Common myeloid progenitor, CD34-positive (primary cell): ENCODE data around the gene TXK.

Source experiments
- CTCF ChIA-PET: fragments of 350-600 bp; sonication (Branson Sonifier 250); formaldehyde crosslinking; loops from one replicate; lab custom pipeline; 2021; ENCODE audit warnings: antibody characterized with exemption; lab: Charles Lee
- POLR2A ChIA-PET: fragments of 350-600 bp; sonication (Branson Sonifier 250); formaldehyde crosslinking; loops from one replicate; lab custom pipeline; 2021; ENCODE audit warnings: antibody characterized with exemption; lab: Charles Lee
- DNase-seq, 3 donors: peaks; one replicate each; pipeline versions ENCODE4 v3.0.0 to v3.0.0-alpha.2; 2013
- H3K27ac ChIP-seq, 2 experiments: 1 replicate in 1 of 2; 2 replicates in 1 of 2; pipeline ENCODE4 v1.7.0; 2013; ENCODE audit warnings: inconsistent platforms in 2 of 2, low read length in 2 of 2, mild to moderate bottlenecking in 2 of 2, low read depth in 1 of 2, moderate library complexity in 1 of 2; ENCODE audit not compliant: severe bottlenecking in 2 of 2, insufficient read depth in 1 of 2, poor library complexity in 1 of 2
- H3K27me3 ChIP-seq, 5 experiments: replicated peaks in 2 of 5; 1 replicate in 3 of 5; 2 replicates in 2 of 5; pipeline versions ENCODE4 v1.6.1 to v1.7.0; 2013; ENCODE audit warnings: low read length in 4 of 5, mild to moderate bottlenecking in 2 of 5, moderate library complexity in 2 of 5, inconsistent platforms in 1 of 5; ENCODE audit not compliant: insufficient read depth in 5 of 5, control insufficient read depth in 4 of 5
- H3K36me3 ChIP-seq, 4 experiments: 1 replicate in 2 of 4; 2 replicates in 2 of 4; pipeline versions ENCODE4 v1.6.1 to v1.7.0; 2013; ENCODE audit warnings: low read length in 3 of 4, control low read depth in 1 of 4, mild to moderate bottlenecking in 1 of 4; ENCODE audit not compliant: control insufficient read depth in 4 of 4, insufficient read depth in 4 of 4
- H3K4me1 ChIP-seq, 4 experiments: 1 replicate in 3 of 4; 2 replicates in 1 of 4; pipeline versions ENCODE4 v1.6.1 to v1.7.1; 2013; ENCODE audit warnings: low read length in 3 of 4, mild to moderate bottlenecking in 3 of 4, control low read depth in 1 of 4, inconsistent platforms in 1 of 4, moderate library complexity in 1 of 4; ENCODE audit not compliant: control insufficient read depth in 4 of 4, insufficient read depth in 4 of 4; ENCODE audit errors: control extremely low read depth in 1 of 4
- H3K4me3 ChIP-seq, 7 experiments: 1 replicate in 4 of 7; 2 replicates in 3 of 7; pipeline versions ENCODE4 v1.5.1 to v1.7.0; 2013; ENCODE audit warnings: mild to moderate bottlenecking in 7 of 7, low read length in 6 of 7, moderate library complexity in 6 of 7, inconsistent platforms in 2 of 7, low read depth in 2 of 7, control low read depth in 1 of 7; ENCODE audit not compliant: insufficient read depth in 4 of 7, control insufficient read depth in 1 of 7; ENCODE audit errors: extremely low read depth in 1 of 7
- H3K9me3 ChIP-seq, 5 experiments: 1 replicate in 4 of 5; 2 replicates in 1 of 5; pipeline versions ENCODE4 v1.6.1 to v1.7.1; 2013; ENCODE audit warnings: low read length in 4 of 5, mild to moderate bottlenecking in 2 of 5, inconsistent platforms in 1 of 5, low read depth in 1 of 5, moderate library complexity in 1 of 5; ENCODE audit not compliant: control insufficient read depth in 4 of 5, insufficient read depth in 2 of 5; ENCODE audit errors: control extremely low read depth in 1 of 5
- WGBS: methylation state at CpG from one replicate; pipeline ENCODE4 v1.1.5; 2013; ENCODE audit not compliant: insufficient coverage; 5-methylcytosine and 5-hydroxymethylcytosine counted together

Gene TXK

DNA sequence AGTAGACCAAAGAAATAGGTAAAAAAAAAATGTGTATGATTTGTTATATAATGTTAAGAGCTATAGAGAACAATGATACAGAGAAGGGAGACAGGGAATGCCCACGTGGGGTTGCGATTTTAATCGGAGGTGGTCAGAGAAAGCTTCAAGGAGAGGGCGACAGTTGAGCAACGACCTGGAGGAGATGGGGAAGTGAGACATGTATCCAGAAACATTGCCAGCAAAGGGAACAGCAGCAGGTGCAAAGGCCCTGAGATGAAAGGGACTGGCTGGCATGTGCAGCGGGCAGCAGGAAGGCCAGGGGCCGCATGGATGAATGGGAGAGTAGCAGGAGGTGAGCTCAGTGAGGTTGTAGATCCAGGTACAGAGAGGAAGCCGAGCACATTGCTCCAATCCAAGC lies 84.6 kb downstream of the TXK start:
- DNase-seq: no peak
- Histone ChIP-seq H3K4me3 (no peak overlapping the region), H3K27me3 (peaks cover 0 to 9% (median 0%) of the 10 kb centered on the region in 5 experiments), H3K27ac (no peak overlapping the region), H3K9me3 (no peaks in the 10 kb centered on the region), H3K36me3 (no peaks in the 10 kb centered on the region), H3K4me1 (peaks cover 13 to 25% (median 19%) of the 10 kb centered on the region in 4 experiments)
- 91% methylated on average over 6 of the region's 8 CpGs for WGBS
- ChIA-PET POLR2A (no interaction called here), CTCF (interaction anchor here (0.7 to 3.2 kb wide), 5 partner anchors 16 to 183 kb away, joined by 3 to 13 read pairs (median 4); no protein-coding TSS in a partner anchor)

DNA sequence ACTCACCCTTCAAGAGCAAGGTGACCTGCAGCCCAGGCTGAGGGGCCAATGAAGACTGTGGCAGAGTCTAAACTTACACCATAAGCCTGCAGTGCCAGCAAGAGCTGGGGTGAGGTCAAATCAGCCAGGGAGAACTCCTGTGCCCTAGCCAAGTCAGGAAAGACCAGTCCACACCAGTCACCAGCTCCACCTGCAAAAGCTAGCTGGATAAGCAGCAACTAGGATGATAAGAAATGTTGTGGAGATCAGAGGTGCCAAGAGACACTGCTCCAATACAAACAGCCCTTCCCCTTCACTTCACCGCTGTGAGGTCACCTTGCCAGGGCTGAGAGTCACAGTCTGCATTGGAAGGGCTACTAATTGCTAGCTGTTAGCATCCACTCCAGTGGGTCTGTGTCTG lies 86.2 kb downstream of the TXK start:
- peaks cover 0 to 15% (median 0%) of the 10 kb centered on the region in 5 experiments for H3K27me3 ChIP-seq
- H3K4me1 ChIP-seq: peaks cover 13 to 25% (median 19%) of the 10 kb centered on the region in 4 experiments
- no peak overlapping the region for H3K27ac ChIP-seq
- no peaks in the 10 kb centered on the region for H3K9me3 ChIP-seq
- peak in 2 of 3 donors; percentile 11 to 19 for DNase-seq
- H3K36me3 ChIP-seq: no peaks in the 10 kb centered on the region
- WGBS: 90% methylated on average over 1 of the region's 1 CpG
- H3K4me3 ChIP-seq: peak overlapping the region in 1 of 7 experiments; percentile 49
- CTCF ChIA-PET: interaction anchor here (0.8 to 2.6 kb wide), 6 partner anchors 12 to 89 kb away, joined by 3 to 11 read pairs (median 4); partner anchors contain the start of genes CNGA1 and NIPAL1
- POLR2A ChIA-PET: no interaction called here

DNA sequence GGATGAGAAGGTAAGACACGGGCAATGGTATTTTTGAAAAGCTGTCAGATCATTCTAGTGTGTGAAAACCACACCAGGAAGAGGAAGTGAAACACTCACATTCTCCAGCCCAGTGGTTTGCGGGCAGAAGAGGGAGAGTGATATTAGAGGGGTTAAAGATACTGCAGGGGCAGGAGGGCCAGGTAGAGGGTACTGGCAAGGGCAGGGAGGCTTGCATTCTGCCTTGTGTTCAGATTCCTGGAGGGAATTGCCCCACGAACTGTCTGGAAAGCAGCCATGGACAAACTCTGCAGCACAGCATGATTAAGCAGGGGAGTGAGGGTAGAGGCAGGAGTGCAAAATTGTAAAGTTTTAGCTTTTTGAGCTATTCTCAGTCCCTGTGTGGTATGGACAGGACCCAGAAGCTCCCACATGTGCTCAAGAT lies 86.6 kb downstream of the TXK start:
- Histone ChIP-seq H3K27me3 (peaks cover 0 to 15% (median 0%) of the 10 kb centered on the region in 5 experiments), H3K36me3 (no peaks in the 10 kb centered on the region), H3K9me3 (no peaks in the 10 kb centered on the region), H3K4me1 (peaks cover 13 to 25% (median 19%) of the 10 kb centered on the region in 4 experiments), H3K27ac (no peak overlapping the region), H3K4me3 (peak overlapping the region in 3 of 7 experiments; percentile 21 to 49 (median 34))
- POLR2A ChIA-PET: interaction anchor here (0.6 kb wide), 1 partner anchor 21 kb away, joined by 3 read pairs; no protein-coding TSS in a partner anchor
- CTCF ChIA-PET: interaction anchor here (0.8 to 2.6 kb wide), 5 partner anchors 11 to 89 kb away, joined by 3 to 11 read pairs (median 4); partner anchors contain the start of genes CNGA1 and NIPAL1
- 0% methylated on average over 3 of the region's 3 CpGs for WGBS
- peak; percentile 70 to 92 (median 89) for DNase-seq

DNA sequence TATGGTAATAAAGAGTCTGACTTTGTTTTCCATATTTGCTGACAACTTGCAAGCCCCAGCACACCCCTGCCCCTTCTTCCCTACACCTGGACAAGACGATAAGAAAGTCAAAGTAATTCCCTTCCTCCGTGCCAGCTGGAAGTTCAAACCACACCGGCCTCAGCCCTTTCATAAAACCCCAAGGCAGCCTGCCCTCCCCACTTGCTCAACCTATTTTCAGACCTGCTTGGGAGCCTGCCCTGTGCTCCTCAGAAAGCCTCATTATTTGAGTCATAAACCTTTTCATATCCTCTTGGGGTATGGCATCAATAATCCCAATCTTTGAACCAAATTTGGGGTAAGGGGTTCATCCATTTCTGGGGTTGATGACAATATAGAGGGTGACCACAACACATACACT lies 88.0 kb downstream of the TXK start:
- Histone ChIP-seq H3K9me3 (no peaks in the 10 kb centered on the region), H3K27me3 (peaks cover 0 to 15% (median 0%) of the 10 kb centered on the region in 5 experiments), H3K27ac (no peak overlapping the region), H3K4me1 (peaks cover 13 to 25% (median 19%) of the 10 kb centered on the region in 4 experiments), H3K4me3 (no peak overlapping the region), H3K36me3 (no peaks in the 10 kb centered on the region)
- CTCF ChIA-PET: interaction anchor here (1.5 to 2.6 kb wide), 2 partner anchors 12 to 28 kb away, joined by 4 to 11 read pairs; partner anchors contain the start of genes CNGA1 and NIPAL1
- WGBS: 57% methylated on average over 3 of the region's 3 CpGs
- peak in 2 of 3 donors; percentile 8 to 35 for DNase-seq
- POLR2A ChIA-PET: no interaction called here

DNA sequence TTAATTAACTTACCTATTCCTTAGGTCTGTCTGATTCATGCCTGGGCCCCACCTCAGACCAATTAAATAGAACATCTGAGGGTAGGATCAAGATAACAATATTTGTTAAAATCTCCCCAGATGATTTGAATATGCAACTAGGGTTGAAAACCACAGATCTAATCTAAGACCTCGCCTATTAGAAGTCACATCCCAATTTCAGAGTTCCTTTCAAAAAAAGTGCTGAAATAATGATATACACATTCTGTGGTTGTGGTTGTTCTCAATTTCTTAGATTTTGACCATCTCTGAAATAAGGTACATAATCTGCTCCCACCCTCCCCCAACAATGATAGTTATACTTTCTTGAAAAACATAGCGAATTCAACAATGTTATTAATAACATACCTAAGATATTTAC lies 89.8 kb downstream of the TXK start:
- Histone ChIP-seq H3K4me3 (no peak overlapping the region), H3K36me3 (no peaks in the 10 kb centered on the region), H3K4me1 (peaks cover 13 to 25% (median 19%) of the 10 kb centered on the region in 4 experiments), H3K9me3 (no peaks in the 10 kb centered on the region), H3K27me3 (peaks cover 0 to 6% (median 0%) of the 10 kb centered on the region in 5 experiments), H3K27ac (no peak overlapping the region)
- ChIA-PET POLR2A (no interaction called here), CTCF (interaction anchor here (1.5 kb wide), 1 partner anchor 10 kb away, joined by 4 read pairs; no protein-coding TSS in a partner anchor)
- WGBS: no CpG with 5 or more reads among the region's 2 CpGs
- DNase-seq: no peak

DNA sequence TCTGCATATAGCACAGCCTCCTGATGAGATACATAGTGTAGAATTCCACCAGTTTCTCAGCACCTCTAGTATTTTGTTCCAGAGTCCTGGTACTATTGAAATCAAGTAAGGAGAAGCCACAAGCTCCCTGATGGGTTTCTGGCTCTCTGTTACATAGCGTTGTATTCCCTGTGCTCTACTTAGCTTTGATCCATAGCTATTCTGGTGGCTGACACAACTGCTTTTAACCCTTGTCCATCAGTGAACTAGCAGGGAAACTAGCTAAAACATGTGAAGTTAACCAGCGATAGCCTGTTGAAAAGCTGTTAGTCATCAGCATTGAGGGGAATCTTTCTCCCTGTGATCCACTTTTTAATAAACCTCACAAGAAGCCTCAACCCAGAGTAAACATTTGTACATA lies 90.5 kb downstream of the TXK start:
- 100% methylated on average over 2 of the region's 2 CpGs for WGBS
- POLR2A ChIA-PET: no interaction called here
- DNase-seq: no peak
- Histone ChIP-seq H3K4me1 (peaks cover 13 to 25% (median 19%) of the 10 kb centered on the region in 4 experiments), H3K27ac (no peak overlapping the region), H3K4me3 (no peak overlapping the region), H3K36me3 (no peaks in the 10 kb centered on the region), H3K9me3 (no peaks in the 10 kb centered on the region), H3K27me3 (peaks cover 0 to 6% (median 0%) of the 10 kb centered on the region in 5 experiments)
- CTCF ChIA-PET: no interaction called here

DNA sequence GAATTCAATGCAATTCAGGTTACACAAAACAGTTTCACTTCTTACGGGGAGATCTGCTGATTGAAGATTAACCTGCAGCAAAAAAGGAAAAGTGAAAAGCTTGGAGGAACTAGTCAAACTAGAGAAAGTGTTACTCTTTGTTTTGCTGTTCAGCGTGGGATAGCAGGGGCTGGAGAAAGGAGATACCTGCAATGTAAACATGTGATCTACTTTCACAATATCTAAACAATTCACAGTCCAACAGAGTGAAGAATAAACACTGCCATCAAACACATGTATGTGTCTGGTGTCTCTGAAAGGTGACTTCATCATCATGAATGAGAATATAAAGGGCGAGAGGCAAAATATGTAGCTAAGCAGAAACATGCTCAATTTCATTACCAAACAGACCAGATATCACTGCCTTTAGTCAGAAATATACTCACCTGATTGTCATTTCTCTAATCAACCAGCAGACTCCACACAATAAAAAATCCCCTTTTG lies 91.0 kb downstream of the TXK start:
- H3K4me1 ChIP-seq: peaks cover 9 to 21% (median 16%) of the 10 kb centered on the region in 4 experiments
- no peak overlapping the region for H3K4me3 ChIP-seq
- no peaks in the 10 kb centered on the region for H3K9me3 ChIP-seq
- no peak overlapping the region for H3K27ac ChIP-seq
- peaks cover 0 to 6% (median 0%) of the 10 kb centered on the region in 5 experiments for H3K27me3 ChIP-seq
- no peaks in the 10 kb centered on the region for H3K36me3 ChIP-seq
- 100% methylated on average over 1 of the region's 3 CpGs for WGBS
- DNase-seq: no peak
- POLR2A ChIA-PET: no interaction called here
- CTCF ChIA-PET: interaction anchor here (1.0 to 1.5 kb wide), 2 partner anchors 9 to 108 kb away, joined by 3 to 4 read pairs; no protein-coding TSS in a partner anchor
